ENCODE data around the gene RAX.
A peak's percentile ranks its signal among the peaks of the same experiment; 100 is the strongest.
"Not testable (repeated sequence)": the region's sequence is repeated elsewhere in the genome, so short reads cannot be mapped to it uniquely, and the experiment has no call there.

Gene RAX

GRCh38 chr18:59267503-59268126 lies 5.6 kb downstream of the RAX start:
- H3K27ac Mint-ChIP-seq = no peak overlapping the region

GRCh38 chr18:59266886-59267502 lies 6.3 kb downstream of the RAX start:
- H3K27me3 Mint-ChIP-seq = peaks cover 49% of the 10 kb centered on the region
- peaks cover 34% of the 10 kb centered on the region for H3K4me1 Mint-ChIP-seq (ENCODE audit: low read depth)
- no peak overlapping the region for H3K27ac Mint-ChIP-seq
- H3K4me3 Mint-ChIP-seq = no peak overlapping the region
- H3K36me3 Mint-ChIP-seq = no peaks in the 10 kb centered on the region
- no peaks in the 10 kb centered on the region for H3K9me3 Mint-ChIP-seq (ENCODE audit: low read depth)

More at GRCh38 chr18:59267503-59268126, 5.6 kb downstream of the RAX start:
- no peak overlapping the region for H3K4me3 Mint-ChIP-seq
- peaks cover 34% of the 10 kb centered on the region for H3K4me1 Mint-ChIP-seq (ENCODE audit: low read depth)
- H3K9me3 Mint-ChIP-seq (ENCODE audit: low read depth) = no peaks in the 10 kb centered on the region
- no peaks in the 10 kb centered on the region for H3K36me3 Mint-ChIP-seq
- H3K27me3 Mint-ChIP-seq = peaks cover 49% of the 10 kb centered on the region

GRCh38 chr18:59266459-59266858 lies 6.8 kb downstream of the RAX start:
- peak overlapping the region; percentile 38 for H3K4me3 Mint-ChIP-seq
- no peak overlapping the region for H3K27ac Mint-ChIP-seq
- peaks cover 31% of the 10 kb centered on the region for H3K4me1 Mint-ChIP-seq (ENCODE audit: low read depth)

GRCh38 chr18:59265974-59266369 lies 7.3 kb downstream of the RAX start:
- Mint-ChIP-seq H3K36me3 (no peaks in the 10 kb centered on the region), H3K4me1 (ENCODE audit: low read depth) (peaks cover 31% of the 10 kb centered on the region), H3K9me3 (ENCODE audit: low read depth) (no peaks in the 10 kb centered on the region), H3K27me3 (peaks cover 43% of the 10 kb centered on the region), H3K27ac (no peak overlapping the region), H3K4me3 (peak overlapping the region; percentile 38)

More at GRCh38 chr18:59266459-59266858, 6.8 kb downstream of the RAX start:
- Mint-ChIP-seq H3K27me3 (peaks cover 48% of the 10 kb centered on the region), H3K36me3 (no peaks in the 10 kb centered on the region), H3K9me3 (ENCODE audit: low read depth) (no peaks in the 10 kb centered on the region)

GRCh38 chr18:59265246-59265973 lies 7.8 kb downstream of the RAX start:
- Mint-ChIP-seq H3K36me3 (no peaks in the 10 kb centered on the region), H3K27me3 (peaks cover 40% of the 10 kb centered on the region), H3K9me3 (ENCODE audit: low read depth) (no peaks in the 10 kb centered on the region), H3K4me3 (peak overlapping the region; percentile 65), H3K27ac (no peak overlapping the region), H3K4me1 (ENCODE audit: low read depth) (peaks cover 28% of the 10 kb centered on the region)

- Mint-ChIP-seq H3K27me3 (peaks cover 36% of the 10 kb centered on the region), H3K9me3 (ENCODE audit: low read depth) (no peaks in the 10 kb centered on the region), H3K27ac (no peak overlapping the region), H3K4me3 (peak overlapping the region; percentile 65), H3K4me1 (ENCODE audit: low read depth) (peaks cover 27% of the 10 kb centered on the region), H3K36me3 (no peaks in the 10 kb centered on the region)
Measured at GRCh38 chr18:59264651-59265245, 8.5 kb downstream of the RAX start.

- H3K27me3 Mint-ChIP-seq = peaks cover 38% of the 10 kb centered on the region
Measured at GRCh38 chr18:59264121-59264571, 9.1 kb downstream of the RAX start.

GRCh38 chr18:59263661-59264060 lies 9.6 kb downstream of the RAX start:
- Mint-ChIP-seq H3K4me1 (ENCODE audit: low read depth) (peaks cover 24% of the 10 kb centered on the region), H3K4me3 (peak overlapping the region; percentile 23), H3K27ac (no peak overlapping the region)

More at GRCh38 chr18:59264121-59264571, 9.1 kb downstream of the RAX start:
- H3K4me3 Mint-ChIP-seq = no peak overlapping the region
- no peak overlapping the region for H3K27ac Mint-ChIP-seq
- no peaks in the 10 kb centered on the region for H3K9me3 Mint-ChIP-seq (ENCODE audit: low read depth)
- H3K36me3 Mint-ChIP-seq = no peaks in the 10 kb centered on the region
- peaks cover 24% of the 10 kb centered on the region for H3K4me1 Mint-ChIP-seq (ENCODE audit: low read depth)

GRCh38 chr18:59262243-59262642 lies 11.0 kb downstream of the RAX start:
- not testable (repeated sequence) for H3K9me3 Mint-ChIP-seq (ENCODE audit: low read depth); H3K4me3 Mint-ChIP-seq; H3K27ac Mint-ChIP-seq; H3K36me3 Mint-ChIP-seq
- Mint-ChIP-seq H3K4me1 (ENCODE audit: low read depth) (peaks cover 17% of the 10 kb centered on the region), H3K27me3 (peaks cover 35% of the 10 kb centered on the region)

More at GRCh38 chr18:59263661-59264060, 9.6 kb downstream of the RAX start:
- Mint-ChIP-seq H3K36me3 (no peaks in the 10 kb centered on the region), H3K27me3 (peaks cover 40% of the 10 kb centered on the region), H3K9me3 (ENCODE audit: low read depth) (no peaks in the 10 kb centered on the region)

GRCh38 chr18:59261842-59262241 lies 11.4 kb downstream of the RAX start:
- not testable (repeated sequence) for H3K27ac Mint-ChIP-seq

GRCh38 chr18:59255491-59255890 lies 17.8 kb downstream of the RAX start:
- H3K9me3 Mint-ChIP-seq (ENCODE audit: low read depth); H3K36me3 Mint-ChIP-seq; H3K27ac Mint-ChIP-seq; H3K4me3 Mint-ChIP-seq; H3K4me1 Mint-ChIP-seq (ENCODE audit: low read depth): not testable (repeated sequence)
- peaks cover 19% of the 10 kb centered on the region for H3K27me3 Mint-ChIP-seq

More at GRCh38 chr18:59261842-59262241, 11.4 kb downstream of the RAX start:
- H3K9me3 Mint-ChIP-seq (ENCODE audit: low read depth); H3K36me3 Mint-ChIP-seq; H3K4me3 Mint-ChIP-seq: not testable (repeated sequence)
- peaks cover 13% of the 10 kb centered on the region for H3K4me1 Mint-ChIP-seq (ENCODE audit: low read depth)
- peaks cover 31% of the 10 kb centered on the region for H3K27me3 Mint-ChIP-seq

- Mint-ChIP-seq H3K9me3 (ENCODE audit: low read depth) (no peaks in the 10 kb centered on the region), H3K4me1 (ENCODE audit: low read depth) (no peaks in the 10 kb centered on the region), H3K36me3 (no peaks in the 10 kb centered on the region), H3K27me3 (peaks cover 29% of the 10 kb centered on the region), H3K4me3 (no peak overlapping the region), H3K27ac (no peak overlapping the region)
Measured at GRCh38 chr18:59249199-59249774, 24.0 kb downstream of the RAX start.

GRCh38 chr18:59246796-59247195 lies 26.5 kb downstream of the RAX start:
- H3K4me1 Mint-ChIP-seq (ENCODE audit: low read depth) = no peaks in the 10 kb centered on the region
- H3K4me3 Mint-ChIP-seq = no peak overlapping the region
- no peak overlapping the region for H3K27ac Mint-ChIP-seq
- H3K27me3 Mint-ChIP-seq = peaks cover 30% of the 10 kb centered on the region
- no peaks in the 10 kb centered on the region for H3K36me3 Mint-ChIP-seq
- H3K9me3 Mint-ChIP-seq (ENCODE audit: low read depth) = no peaks in the 10 kb centered on the region

GRCh38 chr18:59242906-59243305 lies 30.3 kb downstream of the RAX start:
- Mint-ChIP-seq H3K9me3 (ENCODE audit: low read depth) (no peaks in the 10 kb centered on the region), H3K27ac (no peak overlapping the region), H3K36me3 (no peaks in the 10 kb centered on the region), H3K4me1 (ENCODE audit: low read depth) (no peaks in the 10 kb centered on the region), H3K27me3 (peaks cover 31% of the 10 kb centered on the region), H3K4me3 (no peak overlapping the region)

- no peak overlapping the region for H3K27ac Mint-ChIP-seq
- no peaks in the 10 kb centered on the region for H3K4me1 Mint-ChIP-seq (ENCODE audit: low read depth)
- H3K27me3 Mint-ChIP-seq = peaks cover 21% of the 10 kb centered on the region
- no peaks in the 10 kb centered on the region for H3K9me3 Mint-ChIP-seq (ENCODE audit: low read depth)
- no peak overlapping the region for H3K4me3 Mint-ChIP-seq
- H3K36me3 Mint-ChIP-seq = no peaks in the 10 kb centered on the region
Measured at GRCh38 chr18:59239642-59240041, 33.6 kb downstream of the RAX start.

All from activated naive CD8-positive, alpha-beta T cell (primary cell).